Brain microvascular endothelial cell (primary cell): ENCODE measurements around the gene QPCT.
A peak's percentile ranks its signal among the peaks of the same experiment; 100 is the strongest.

Experiments
- DNase-seq: peaks from one replicate; pipeline ENCODE4 v3.0.0-alpha.2; 2020
- H3K27ac ChIP-seq: fragments of 250-450 bp; sonication (Bioruptor Pico); 2 replicates; pipeline ENCODE4 v1.5.1; 2020; ENCODE audit warnings: mild to moderate bottlenecking, moderate library complexity
- H3K27me3 ChIP-seq: fragments of 250-450 bp; sonication (Bioruptor Pico); replicated peaks from 2 replicates; pipeline ENCODE4 v1.5.1; 2020; ENCODE audit warnings: mild to moderate bottlenecking
- H3K36me3 ChIP-seq: fragments of 250-450 bp; sonication (Bioruptor Pico); replicated peaks from 2 replicates; pipeline ENCODE4 v1.5.1; 2020; ENCODE audit warnings: mild to moderate bottlenecking
- H3K4me3 ChIP-seq: 2 replicates; pipeline ENCODE4 v1.5.1; 2011; ENCODE audit warnings: low read depth, mild to moderate bottlenecking, control low read depth, low read length, moderate library complexity
- in situ Hi-C: cut with HindIII; loops from 2 replicates; pipeline ENCODE4 v1.10.0; 2017; ENCODE audit warnings: low sequenced_read_pairs, low pct_ligation_motif_present
- TF ChIP-seq, protein P1 (sequence below): IDR thresholded peaks from 2 replicates; pipeline ENCODE4 v1.5.1; 2011; ENCODE audit warnings: low read depth, mild to moderate bottlenecking, moderate library complexity, low read length, control low read depth, inconsistent platforms; ENCODE audit errors: missing control alignments

The QPCT gene

GRCh38 chr2:37317746-37318145 is 26.7 kb upstream of the QPCT start:
- in situ Hi-C loops = no loop called here
- no peak overlapping the region for H3K4me3 ChIP-seq
- no peak overlapping the region for H3K27ac ChIP-seq
- peaks cover 6% of the 10 kb centered on the region for H3K36me3 ChIP-seq
- TF ChIP-seq, protein P1, sequence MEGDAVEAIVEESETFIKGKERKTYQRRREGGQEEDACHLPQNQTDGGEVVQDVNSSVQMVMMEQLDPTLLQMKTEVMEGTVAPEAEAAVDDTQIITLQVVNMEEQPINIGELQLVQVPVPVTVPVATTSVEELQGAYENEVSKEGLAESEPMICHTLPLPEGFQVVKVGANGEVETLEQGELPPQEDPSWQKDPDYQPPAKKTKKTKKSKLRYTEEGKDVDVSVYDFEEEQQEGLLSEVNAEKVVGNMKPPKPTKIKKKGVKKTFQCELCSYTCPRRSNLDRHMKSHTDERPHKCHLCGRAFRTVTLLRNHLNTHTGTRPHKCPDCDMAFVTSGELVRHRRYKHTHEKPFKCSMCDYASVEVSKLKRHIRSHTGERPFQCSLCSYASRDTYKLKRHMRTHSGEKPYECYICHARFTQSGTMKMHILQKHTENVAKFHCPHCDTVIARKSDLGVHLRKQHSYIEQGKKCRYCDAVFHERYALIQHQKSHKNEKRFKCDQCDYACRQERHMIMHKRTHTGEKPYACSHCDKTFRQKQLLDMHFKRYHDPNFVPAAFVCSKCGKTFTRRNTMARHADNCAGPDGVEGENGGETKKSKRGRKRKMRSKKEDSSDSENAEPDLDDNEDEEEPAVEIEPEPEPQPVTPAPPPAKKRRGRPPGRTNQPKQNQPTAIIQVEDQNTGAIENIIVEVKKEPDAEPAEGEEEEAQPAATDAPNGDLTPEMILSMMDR = no peak
- DNase-seq = no peak
- H3K27me3 ChIP-seq = no peaks in the 10 kb centered on the region

- TF ChIP-seq, protein P1 = no peak
- Histone ChIP-seq H3K4me3 (no peak overlapping the region), H3K36me3 (peaks cover 6% of the 10 kb centered on the region), H3K27ac (no peak overlapping the region), H3K27me3 (no peaks in the 10 kb centered on the region)
- DNase-seq = peak; percentile 38
- in situ Hi-C loops = no loop called here
These were observed 26.0 kb upstream of the QPCT start for GRCh38 chr2:37318401-37318800.

GRCh38 chr2:37319754-37320609 is 24.4 kb upstream of the QPCT start:
- in situ Hi-C loops = no loop called here
- Histone ChIP-seq H3K27ac (no peak overlapping the region), H3K4me3 (no peak overlapping the region), H3K36me3 (peaks cover 6% of the 10 kb centered on the region), H3K27me3 (no peaks in the 10 kb centered on the region)
- no peak for DNase-seq
- TF ChIP-seq, protein P1 = no peak

DNA sequence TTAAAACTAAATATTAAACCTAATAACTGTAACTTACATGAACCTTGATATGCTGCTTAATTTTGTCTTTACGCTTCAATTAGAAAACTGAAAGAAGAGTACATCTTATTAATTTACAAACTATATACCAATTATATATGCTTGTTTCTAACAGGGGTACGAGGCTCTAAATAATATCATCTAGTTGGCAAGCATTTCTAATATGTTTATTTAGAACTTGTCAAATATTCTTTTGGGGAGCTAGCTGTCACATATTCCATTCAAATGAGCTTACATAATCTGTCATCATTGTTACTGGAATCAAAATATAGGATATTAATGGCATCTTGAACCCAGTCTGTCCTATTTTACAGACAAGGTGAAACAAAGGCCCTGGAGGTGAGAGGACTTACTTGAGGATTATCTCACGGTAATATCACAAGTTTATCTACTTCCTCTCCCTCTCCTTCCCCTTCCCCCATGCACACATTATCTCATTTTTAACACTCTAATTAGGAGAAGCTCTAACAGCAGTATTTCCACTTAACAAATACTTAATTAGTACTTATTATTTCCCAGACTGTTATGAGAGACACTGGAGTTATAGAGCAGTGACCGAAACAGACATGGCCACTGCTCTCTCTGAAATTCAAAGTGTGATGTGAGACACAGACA is 23.3 kb upstream of the QPCT start:
- no peak overlapping the region for H3K4me3 ChIP-seq
- no peaks in the 10 kb centered on the region for H3K27me3 ChIP-seq
- peaks cover 4% of the 10 kb centered on the region for H3K36me3 ChIP-seq
- no peak overlapping the region for H3K27ac ChIP-seq
- in situ Hi-C loops = no loop called here
- DNase-seq = no peak
- TF ChIP-seq, protein P1 = no peak

DNA sequence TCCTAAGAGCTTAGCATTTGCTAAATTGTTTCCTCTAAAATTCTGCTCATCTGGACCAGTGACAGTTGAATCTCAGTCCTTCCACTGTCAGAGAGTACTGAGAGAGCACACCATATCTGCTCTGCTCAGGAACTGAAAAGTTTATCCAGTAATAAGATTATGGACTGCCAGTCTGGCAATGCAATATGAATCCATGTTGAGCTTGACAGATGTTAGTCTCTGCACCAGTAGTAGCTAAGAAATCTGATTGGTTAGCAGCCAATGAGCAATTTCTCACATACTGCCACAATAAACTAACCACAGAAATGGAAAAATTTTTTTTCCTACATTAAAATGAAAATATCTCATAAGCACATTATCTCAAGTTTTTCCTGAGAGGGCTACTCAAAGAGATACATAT is 22.1 kb upstream of the QPCT start:
- in situ Hi-C loops = no loop called here
- TF ChIP-seq, protein P1 = no peak
- no peaks in the 10 kb centered on the region for H3K27me3 ChIP-seq
- DNase-seq = peak; percentile 23
- H3K4me3 ChIP-seq = no peak overlapping the region
- no peak overlapping the region for H3K27ac ChIP-seq
- no peaks in the 10 kb centered on the region for H3K36me3 ChIP-seq
